GM21423 (cell line): ENCODE measurements around the gene MRGPRX1.
"Not testable (repeated sequence)": the region's sequence is repeated elsewhere in the genome, so short reads cannot be mapped to it uniquely, and the experiment has no call there.

Experiments used
- ATAC-seq: cut with Tn5 transposase; IDR thresholded peaks from one replicate; pipeline ENCODE4 v1.9.1; 2021; ENCODE audit warnings: mild to moderate bottlenecking, moderate library complexity; ENCODE audit not compliant: unreplicated experiment

Gene MRGPRX1

DNA sequence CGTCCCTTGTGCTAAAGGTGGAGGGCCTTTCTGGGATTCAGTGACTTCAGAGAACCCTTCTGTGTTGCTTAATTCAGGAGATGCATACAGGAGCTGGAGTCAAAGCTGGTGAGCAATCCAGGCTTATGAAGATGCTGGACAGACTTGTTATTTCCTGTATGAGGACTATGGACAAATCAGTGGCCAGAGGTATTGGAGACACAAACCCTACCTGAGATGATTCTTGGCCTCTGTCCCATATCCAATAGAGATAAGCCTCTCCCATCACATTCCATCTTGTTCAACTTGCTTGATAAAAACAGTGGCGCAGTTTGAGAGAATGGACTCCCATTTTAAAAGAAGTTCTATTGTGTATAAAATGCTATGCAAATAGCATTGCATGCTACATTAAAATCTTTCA, at the start of gene MRGPRX1:
TSS of gene MRGPRX1 (minus strand) at position 101 of the 400 bp plus-strand sequence. CDS start 4,630 bp downstream, outside the sequence.
- ATAC-seq, result no peak

DNA sequence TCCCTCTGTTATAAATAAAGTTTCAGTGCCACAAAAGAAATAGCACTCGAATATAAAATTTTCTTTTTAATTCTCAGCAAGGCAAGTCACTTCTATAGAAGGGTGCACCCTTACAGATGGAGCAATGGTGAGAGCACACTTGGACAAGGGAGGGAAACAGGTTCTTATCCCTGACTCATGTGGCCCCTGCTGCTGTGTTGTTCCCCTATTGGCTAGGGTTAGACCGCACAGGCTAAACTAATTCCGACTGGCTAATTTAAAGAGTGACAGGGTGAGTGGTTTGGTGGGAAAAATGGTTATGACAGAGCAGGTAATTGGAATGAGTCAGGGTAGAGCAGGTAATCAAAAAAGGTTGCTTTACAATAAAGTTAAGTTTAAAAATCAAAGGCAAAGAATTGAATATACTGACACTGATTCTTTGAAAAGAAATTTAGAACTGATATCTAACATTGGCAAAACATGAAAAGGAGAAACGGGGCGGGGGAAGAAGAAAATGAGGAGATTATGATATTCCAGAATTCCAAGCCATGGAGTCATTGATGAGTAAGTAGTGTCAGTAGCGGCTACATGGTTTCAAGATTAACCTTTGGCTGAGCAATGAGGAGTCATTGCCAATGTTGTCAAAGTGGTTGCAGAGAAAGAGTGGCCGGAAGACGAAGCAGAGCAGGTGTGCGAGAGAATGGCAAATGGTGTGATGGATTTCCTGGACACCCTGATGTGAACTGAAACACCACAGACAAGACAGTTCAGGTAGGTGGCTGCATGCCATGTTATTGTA, 48.4 kb upstream of the MRGPRX1 start:
- ATAC-seq, result no peak

DNA sequence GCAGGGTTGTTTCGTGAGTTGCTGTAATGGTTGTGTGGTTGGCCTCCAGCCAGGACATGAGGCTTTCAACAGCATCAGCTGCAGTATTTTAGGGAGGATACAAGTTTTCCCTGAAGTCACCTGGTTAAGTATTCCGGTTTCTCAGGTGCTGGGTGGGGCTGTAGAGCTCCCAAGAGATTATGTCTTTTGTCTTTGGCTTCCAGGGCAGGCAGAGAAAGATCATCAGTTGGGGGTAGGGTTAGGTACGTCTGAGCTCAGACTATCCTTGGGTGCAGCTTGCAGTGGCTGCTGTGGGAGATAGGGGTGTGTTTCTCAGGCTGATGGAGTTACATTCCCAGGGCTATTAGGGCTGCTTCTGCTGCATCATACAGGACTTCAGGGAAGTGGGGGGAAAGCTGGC, 47.5 kb upstream of the MRGPRX1 start:
- ATAC-seq, result no peak

DNA sequence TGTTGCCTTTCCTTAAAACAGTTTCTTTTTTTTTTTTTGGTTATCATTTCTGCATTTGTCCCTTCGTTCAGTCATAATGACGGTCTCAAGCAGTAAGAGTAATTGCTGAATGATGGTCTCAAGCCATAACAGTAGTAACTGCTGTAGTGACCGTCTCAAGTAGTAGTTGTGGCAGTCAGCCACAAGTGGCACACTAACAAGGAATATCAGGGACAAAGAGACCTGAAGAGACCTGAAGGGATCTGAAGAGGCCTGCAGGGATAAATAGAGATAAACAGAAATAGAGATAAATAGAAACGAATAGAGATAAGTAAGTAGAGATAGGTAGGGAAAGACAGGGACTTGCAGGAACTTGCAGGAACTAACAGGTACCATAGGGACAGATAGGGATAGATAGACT, 42.7 kb upstream of the MRGPRX1 start:
- no peak for ATAC-seq

DNA sequence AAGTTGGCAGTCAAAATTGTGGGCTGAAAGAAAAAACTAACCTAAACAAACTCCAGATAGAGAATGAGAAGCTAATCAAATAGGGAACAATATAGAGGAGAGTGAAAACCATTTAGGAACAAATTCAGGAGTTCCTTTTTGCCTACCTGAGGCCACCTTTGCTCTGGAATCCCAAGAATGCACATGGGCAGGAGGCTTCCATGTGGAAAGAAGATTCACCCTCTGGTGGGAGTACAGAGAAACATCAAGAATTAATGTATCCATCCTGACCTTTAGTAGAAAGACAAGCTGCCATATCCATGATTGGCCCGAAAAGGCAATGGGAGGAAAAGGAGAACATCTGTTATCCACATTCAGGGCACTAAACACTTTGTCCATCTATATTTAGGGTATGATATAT, 35.0 kb upstream of the MRGPRX1 start:
- no peak for ATAC-seq

DNA sequence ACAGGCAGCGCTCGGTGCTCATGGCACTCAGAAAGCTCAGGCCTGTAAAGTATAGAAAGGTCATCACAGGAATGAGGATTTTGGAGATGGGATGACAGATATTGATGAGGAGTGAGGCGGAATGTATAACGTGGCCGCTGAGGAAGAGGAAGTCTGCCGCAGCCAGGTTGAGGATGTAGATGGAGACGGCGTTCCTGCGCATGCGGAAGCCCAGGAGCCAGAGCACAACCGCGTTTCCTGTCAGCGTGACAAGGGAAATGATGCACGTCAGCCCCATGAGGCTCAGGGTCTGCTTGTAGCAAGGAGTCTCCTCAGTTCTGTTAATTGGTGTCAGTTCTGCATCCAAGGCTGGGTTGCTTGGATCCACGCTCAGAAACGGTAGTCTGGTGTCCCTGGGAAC, 33.1 kb upstream of the MRGPRX1 start:
- no peak for ATAC-seq

DNA sequence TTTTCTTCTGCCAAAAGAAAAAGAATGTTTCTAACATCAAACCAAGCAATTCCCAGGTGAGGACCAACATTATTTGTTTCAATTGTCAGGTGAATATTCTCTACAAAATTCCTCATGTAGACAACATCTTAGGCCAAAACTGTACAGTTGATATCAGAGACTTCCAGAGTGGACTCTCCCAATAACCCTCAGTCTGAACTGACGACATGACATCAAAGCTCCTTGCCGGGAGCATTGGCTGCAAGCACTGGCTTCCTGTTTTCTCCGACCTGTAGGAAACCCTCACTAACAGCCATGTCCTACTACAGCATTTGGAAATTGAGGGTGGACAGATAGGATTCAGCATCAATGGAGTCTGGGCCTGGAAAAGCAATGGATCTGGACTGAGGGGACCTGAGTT, 30.5 kb upstream of the MRGPRX1 start:
- no peak for ATAC-seq

DNA sequence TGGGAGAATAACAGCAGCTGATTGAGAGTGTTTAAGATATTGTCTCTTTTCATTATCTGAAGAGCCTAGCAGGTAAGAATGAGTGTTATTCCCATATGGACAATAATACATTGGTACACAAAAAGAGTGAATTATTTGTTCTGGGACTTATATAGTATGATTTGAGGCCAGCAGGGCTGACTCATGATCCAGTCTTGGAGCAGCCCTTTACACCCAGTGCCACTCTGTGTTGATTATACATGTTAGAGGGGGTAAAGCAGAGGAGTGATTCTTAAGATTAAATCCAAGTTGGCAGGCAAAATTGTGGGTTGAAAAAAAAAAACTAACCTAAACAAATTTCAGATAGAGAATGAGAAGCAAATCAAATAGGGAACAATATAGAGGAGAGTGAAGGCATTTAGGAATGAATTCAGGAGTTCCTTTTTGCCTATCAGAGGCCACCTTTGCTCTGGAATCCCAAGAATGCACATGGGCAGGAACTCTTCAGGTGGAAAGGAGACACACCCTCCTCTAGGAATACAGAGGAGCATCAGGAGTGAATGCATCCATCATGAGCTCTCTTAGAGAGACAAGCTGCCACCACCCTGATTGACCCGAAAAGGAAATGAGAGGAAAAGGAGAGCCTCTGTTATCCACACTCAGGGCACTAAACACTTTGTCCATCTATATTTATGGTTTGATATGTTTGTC, 19.2 kb upstream of the MRGPRX1 start:
- ATAC-seq, result no peak

DNA sequence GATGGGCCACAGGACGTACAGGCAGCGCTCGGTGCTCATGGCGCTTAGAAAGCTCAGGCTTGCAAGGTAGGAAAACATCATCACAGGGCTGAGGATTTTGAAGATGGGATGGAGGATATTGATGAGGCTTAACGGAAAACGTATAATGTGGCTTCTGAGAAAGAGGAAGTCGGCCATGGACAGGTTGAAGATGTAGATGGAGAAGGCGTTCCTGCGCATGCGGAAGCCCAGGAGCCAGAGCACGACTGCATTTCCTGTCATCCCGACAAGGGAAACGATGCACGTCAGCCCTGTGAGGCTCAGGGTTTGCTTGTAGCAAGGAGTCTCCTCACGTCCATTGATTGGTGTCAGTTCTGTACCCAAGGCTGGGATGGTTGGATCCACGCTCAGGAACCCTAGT, 17.4 kb upstream of the MRGPRX1 start:
- no peak for ATAC-seq

DNA sequence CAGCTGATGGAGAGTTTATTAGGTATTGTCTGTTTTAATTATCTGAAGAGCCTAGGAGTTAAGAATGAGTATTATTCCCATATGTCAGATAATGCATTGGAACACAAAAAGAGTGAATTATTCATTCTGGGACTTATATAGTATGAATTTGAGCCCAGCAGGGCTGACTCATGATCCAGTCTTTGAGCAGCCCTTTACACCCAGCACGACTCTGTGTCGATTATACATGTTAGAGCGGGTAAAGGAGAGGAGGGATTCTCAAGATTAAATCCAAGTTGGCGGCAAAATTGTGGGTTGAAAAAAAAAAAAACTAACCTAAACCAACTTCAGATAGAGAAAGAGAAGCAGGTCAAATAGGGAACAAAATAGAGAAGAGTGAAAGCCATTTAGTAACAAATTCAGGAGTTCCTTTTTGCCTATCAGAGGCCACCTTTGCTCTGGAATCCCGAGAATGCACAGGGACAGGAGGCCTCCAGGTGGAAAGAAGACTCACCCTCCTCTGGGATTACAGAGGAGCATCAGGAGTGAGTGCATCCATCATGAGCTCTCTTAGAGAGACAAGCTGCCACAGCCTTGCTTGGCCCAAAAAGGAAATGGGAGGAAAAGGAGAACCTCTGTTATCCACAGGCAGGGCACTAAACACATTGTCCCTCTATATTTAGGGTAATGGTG, 3.1 kb downstream of the MRGPRX1 start:
- no peak for ATAC-seq

DNA sequence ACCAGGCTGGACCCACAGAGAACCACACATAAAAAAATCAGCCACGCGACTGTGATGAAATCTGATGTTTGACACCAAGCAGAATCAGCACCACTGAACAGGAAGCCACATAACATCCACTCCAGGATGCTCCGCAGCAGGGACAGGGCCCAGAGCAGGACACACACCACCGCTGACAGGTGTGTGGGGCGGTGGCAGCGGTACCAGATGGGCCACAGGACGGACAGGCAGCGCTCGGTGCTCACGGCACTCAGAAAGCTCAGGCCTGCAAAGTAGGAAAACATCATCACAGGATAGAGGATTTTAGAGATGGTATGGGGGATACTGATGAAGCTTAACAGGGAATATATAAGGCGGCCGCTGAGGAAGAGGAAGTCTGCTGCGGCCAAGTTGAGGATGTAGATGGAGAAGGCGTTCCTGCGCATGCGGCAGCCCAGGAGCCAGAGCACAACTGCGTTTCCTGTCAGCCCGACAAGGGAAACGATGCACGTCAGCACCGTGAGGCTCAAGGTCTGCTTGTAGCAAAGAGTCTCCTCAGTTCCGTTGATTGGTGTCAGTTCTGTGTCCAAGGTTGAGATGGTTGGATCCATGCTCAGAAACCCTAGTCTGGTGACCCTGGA, 4.9 kb downstream of the MRGPRX1 start:
- ATAC-seq, result no peak

DNA sequence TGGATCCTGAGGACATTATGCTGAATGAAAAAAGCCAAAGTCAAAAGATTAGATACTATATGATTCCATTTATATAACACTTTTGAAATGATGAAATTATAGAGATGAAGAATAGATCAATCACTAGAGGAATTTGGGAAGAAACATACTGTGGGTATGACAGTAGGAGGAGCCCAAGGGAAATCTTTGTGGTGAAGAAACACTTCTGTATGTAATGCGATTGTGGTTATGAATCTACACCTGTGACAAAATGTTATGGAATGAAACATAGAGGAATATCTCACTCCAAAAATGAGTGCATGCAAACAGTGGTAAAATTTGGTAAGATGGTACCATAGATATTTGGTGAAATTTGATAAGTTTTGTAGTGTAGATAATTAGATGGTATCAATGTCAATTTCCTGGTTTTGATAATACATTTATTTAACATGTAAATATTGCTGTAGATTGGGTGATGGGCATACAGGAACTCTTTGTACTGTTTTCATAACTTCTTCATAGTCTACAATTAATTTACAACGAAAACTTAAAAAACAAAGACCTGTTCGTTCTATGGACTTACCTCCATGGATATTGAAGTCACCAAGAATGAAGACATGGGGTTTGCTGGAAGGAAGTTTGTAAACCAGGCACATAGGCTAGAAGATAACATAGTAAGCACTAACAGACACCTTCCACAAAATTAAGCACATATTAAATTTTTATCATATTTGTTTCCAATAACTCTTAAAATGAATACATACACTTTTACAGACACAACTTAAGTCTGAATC, 11.5 kb downstream of the MRGPRX1 start:
- no peak for ATAC-seq

DNA sequence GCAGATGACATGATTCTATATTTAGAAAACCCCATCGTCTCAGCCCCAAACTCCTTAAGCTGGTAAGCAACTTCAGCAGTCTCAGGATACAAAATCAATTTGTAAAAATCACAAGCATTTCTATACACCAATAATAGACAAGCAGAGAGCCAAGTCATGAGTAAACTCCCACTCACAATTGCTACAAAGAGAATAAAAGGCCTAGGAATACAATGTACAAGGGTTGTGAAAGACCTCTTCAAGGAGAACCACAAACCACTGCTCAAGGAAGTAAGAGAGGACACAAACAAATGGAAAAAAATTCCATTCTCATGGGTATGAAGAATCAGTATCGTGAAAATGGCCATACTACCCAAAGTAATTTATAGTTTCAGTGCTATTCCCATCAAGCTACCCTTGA, 13.8 kb downstream of the MRGPRX1 start:
- ATAC-seq, result not testable (repeated sequence)

DNA sequence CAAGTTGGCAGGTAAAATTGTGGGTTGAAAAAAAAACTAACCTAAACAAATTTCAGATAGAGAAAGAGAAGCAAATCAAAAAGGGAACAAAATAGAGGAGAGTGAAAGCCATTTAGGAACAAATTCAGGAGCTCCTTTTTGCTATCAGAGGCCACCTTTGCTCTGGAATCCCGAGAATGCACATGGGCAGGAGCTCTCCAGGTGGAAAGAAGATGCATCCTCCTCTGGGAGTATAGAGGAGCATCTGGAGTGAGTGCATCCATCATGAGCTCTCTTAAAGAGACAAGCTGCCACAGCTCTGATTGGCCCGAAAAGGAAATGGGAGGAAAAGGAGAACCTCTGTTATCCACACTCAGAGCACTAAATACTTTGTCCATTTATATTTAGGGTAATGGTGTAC, 26.3 kb downstream of the MRGPRX1 start:
- no peak for ATAC-seq

DNA sequence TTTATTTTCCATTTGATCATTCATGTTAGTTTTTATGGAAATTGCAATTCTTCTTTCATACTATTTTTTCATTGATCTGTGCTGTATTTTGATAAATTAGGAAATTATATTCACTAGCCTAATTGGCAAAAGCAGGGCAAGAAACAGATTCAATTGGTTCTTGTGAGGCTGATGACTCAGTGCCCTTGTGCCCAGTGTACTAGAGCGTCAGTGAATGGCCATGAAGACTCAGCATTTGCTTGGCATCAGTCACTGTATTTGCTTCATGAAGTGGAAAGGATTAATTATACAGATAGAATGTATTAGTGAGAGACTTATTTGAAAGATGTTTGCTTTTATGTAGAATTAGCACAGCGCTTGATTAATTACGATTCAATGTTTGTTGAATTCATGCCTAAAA, 31.8 kb downstream of the MRGPRX1 start:
- no peak for ATAC-seq

DNA sequence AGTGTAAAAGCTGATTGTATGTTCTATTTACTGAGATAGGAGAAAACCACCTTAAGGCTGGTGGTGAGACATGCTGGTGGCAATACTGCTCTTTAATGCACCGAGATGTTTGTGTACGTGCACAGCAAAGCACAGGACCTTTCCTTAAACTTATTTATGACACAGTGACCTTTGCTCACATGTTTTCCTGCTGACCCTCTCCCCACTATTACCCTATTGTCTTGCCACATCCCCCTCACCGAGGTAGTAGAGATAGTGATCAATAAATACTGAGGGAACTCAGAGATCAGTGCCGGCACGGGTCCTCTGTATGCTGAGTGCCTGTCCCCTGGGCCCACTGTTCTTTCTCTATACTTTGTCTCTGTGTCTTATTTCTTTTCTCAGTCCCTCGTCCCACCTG, 38.6 kb downstream of the MRGPRX1 start:
- not testable (repeated sequence) for ATAC-seq

DNA sequence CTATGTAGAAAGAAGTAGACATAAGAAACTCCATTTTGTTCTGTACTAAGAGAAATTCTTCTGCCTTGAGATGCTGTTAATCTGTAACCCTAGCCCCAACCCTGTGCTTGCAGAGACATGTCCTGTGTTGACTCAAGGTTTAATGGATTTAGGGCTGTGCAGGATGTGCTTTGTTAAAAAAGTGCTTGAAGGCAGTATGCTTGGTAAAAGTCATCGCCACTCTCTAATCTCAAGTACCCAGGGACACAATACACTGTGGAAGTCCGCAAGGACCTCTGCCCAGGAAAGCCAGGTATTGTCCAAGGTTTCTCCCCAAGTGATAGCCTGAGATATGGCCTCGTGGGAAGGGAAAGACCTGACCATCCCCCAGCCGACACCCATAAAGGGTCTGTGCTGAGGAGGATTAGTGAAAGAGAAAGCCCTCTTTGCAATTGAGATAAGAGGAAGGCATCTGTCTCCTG, 39.0 kb downstream of the MRGPRX1 start:
- not testable (repeated sequence) for ATAC-seq

DNA sequence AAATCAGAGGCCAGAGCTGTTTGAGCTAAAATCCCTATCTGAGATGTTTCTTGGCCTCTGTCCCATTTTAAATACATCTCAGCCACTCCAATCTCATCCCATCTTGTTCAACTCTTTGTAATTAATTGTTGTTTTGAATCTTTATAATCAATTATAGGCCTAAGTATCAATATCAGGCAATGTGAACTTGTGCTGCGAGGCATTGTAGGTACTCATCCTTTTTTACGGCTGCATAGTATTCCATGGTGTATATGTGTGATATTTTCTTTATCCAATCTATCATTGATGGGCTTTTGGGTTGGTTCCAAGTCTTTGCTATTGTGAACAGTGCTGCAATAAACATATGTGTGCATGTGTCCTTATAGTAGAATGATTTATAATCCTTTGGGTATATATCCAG, 47.5 kb downstream of the MRGPRX1 start:
- ATAC-seq, result not testable (repeated sequence)

DNA sequence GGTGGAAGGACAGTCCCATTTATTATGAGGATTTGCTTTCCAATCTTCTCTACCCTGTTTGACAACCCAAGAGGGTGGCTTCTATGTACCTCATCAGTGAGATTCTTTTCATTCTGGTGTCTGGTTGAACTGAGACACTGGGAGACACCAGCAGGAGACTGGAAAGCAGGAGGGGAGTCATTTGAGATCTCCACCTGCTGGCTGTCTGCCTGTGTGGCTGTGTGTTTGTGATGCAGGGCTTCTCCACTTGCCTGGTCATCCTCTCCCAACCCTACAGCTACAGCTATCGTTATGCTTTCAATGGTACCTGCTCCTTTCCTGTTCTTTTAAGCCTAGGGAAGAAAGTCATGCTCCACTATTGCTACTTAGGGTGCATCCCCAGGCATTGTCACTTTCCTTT, 48.6 kb downstream of the MRGPRX1 start:
- ATAC-seq, result no peak
